Renal cortical epithelial cell (primary cell): ENCODE data around the gene LIF. TPM values are rescaled to one million over a fixed set of nuclear protein-coding genes. Genes with fewer than 3 reads are reported as not detected.
A peak's percentile ranks its signal among the peaks of the same experiment; 100 is the strongest.
"Not testable (repeated sequence)": the region's sequence is repeated elsewhere in the genome, so short reads cannot be mapped to it uniquely, and the experiment has no call there.

ENCODE experiments used
- DNase-seq: peaks from one replicate; pipeline ENCODE4 v3.0.0-alpha.2; 2011; ENCODE audit warnings: low read depth
- total RNA-seq: library from RNA; depleted of rRNA; stranded (reverse); fragments of >200 nt; gene quantifications from 2 replicates; pipeline ENCODE4 v1.2.3, GENCODE V29; 2014

Gene LIF
- total RNA-seq, 1 donor from 2014 or later = 58.1 TPM

DNA sequence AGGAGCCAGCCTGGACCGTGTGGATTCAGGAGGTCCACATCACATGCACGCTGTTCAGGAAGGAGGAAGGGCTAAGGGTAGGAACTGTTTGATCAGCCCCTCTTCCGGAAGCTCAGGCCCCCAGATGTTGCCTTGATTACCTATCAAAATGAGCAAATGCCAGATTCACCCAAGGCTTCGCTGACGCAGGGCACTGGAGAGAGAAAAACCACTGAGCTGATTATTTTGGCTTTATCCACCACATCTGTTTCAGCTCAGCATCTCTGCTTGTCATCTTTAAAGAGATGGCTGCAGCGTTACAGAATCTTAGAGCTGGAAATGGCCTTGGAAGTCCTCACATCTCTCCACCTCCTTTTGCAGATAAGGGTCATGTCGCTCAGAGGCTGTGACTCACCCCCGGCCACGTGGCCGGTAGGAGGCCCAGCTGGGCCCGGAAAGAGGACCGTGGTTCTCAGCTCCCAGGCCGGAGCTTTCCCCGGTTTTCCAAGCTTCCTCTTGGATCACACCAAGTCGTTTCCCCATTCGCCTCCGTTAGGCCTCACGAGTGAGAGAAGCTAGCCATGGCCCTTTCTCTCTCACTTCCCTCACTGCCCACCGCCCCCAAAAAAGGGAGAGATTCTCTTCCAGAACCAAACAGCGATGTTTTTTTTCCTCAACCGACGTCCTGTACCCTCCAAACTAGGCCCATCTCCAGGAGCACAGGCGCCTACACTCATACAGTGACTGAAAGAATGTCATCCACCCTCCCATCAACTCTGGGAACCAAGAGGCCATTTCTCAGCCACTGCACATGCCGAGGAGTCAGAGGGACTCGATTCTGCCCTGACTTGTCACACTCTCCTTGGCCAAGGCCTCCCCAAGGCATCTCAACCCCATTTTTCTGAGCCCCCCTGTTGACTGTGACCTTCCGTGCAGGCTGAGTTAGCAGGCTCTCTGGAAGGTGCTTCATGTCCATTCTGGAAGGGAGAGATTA, 37.6 kb downstream of the LIF start:
- no peak for DNase-seq

DNA sequence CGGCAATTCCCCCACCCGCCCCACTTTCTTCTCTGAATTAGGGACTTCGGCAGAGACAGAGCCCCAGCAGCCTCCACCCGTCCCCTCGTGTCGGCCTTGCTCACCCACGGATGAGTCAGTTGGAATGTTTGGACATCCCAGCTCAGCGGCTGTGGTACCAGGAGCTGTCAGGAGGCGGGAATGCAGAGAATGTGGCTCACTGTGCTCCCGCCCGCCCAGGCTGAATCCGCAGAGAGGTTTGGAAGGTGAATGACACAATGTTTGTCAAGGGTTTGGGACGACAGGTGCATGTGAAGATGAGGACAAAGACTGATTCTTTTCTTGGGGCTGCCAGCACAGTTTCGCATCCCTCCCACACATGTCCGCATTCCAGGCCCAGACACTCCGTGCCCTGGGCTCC, 39.6 kb downstream of the LIF start:
- peak; percentile 95 for DNase-seq

DNA sequence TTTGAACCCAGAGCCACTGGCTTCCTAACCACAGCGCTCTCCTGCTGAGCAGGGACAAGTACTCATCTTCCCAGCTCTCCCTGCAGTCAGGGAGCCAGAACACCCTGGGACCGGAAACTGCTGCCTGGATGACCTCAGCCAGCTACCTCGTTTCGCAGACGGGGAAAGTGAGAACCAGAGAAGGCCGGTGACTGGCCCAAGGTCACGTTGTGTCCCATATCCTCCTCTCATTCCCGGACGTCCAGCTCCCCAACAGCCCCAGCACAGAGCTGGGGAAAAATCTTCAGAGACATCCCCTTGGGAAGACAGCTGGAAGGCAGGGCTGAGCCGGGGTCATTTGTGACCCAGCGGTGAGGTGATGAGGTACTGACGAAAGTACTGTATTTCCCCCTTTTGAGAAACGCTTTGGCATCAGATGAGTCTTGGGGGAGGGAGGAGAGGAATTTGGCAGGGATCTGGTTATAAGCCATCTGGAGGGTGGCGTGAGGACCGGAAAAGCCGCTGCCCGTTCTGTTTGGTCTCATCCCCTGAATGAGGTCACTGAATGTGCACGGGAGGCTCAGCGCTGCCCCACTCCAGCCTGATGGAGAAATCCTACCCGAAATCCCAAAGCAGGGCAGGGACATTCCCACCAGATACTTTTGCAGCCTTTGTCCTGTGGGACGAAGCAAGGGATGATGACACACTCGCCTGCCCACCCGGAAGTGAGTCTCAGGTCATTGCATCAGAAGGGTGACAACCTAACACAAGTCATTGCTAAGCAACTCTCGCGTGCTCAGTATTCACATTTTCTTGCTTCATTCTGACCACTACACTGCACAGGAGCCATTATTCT, 41.1 kb downstream of the LIF start:
- peak; percentile 93 for DNase-seq

DNA sequence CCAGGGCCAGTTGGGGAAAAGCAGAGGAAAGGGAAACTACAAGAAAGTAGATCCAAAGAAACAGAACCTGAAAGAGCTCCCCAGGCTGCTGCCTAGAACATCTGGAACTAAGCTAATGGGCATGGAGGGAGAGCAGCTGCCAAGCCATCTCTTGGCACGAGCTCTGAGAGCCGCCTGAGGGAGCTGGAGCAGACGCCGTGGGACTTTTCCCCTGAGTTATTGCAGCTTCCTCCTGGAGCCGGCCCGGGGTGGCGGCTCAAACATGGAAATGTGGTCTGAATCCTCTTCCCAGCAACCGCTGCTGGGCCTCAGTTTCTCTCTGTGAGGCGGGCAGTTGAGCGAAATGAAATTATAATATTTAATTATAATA, 41.8 kb downstream of the LIF start:
- no peak for DNase-seq

DNA sequence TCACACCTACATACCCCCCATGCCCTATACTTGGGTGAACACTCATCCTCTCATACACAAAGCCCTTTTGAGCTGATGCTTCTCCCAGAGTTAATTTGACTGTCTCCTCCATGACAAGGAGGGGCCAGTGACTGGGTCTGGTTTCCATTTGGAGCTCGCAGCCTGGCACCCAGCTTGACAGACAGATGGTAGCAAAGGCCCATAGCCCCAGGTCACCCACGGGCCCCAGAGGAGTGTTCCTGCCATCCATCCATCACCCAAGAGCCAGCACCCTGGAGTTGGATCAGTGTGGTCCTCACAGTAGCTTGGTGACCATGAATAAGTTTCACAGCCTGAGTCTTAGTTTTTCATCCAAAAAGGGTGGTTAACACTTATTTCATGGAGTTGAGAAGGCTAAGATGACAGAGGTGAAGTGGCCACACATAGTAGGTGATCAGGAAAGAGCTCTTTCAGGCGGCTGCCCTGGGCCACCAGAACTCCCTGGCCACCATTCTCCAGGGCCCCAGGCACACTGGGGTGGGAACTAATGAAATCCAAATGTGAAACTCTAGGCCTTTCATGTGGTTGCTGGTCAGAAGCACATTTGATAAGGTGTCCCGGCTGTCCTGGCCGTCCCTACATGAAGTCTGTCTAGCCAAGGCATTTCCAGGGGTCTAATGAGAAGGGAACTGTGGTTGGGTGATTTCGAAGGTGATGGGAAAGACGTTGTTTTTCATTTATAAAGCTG, 42.4 kb downstream of the LIF start:
- no peak for DNase-seq

DNA sequence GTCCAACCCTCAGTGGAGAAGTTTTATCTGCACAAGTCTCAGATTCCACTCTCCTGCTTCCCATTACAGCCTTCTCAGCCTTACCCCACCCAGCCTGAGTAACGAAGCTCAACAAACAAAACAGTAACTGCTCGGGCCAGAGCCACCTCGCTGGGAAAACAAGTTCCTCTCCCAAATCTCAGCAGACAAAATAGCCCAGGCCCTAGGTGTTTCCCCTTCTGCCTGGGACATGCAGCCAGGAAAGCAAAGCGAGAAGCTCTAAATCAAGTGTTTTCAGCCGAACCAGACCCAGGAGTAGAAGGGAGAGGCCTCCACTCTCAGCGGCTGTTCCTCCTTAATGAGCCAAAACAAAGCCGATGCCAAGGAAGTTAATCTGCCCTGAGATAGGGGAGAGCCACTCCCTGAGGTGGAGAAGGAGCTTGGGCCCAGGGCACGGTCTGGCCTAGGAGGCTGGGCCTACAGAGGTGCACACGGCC, 44.0 kb downstream of the LIF start:
- no peak for DNase-seq

DNA sequence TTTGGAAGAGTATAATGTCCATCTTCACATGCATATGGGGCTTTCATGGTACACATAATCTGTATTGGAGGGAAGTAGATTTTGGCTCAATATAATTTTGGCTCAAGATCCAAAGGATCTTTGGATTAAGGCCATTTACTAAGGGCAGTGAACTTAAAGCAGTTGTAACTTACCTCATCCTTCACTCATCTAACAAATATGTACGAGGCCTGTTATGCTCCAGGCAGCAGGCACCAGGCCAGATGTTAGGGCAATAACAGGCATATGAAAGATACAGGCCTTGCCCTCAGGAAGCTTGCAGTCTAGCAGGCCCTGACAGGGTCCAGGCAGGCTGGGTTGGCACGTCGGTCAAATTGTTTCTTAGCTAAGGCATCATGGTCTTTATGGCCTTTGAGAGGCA, 44.6 kb downstream of the LIF start:
- DNase-seq = no peak

DNA sequence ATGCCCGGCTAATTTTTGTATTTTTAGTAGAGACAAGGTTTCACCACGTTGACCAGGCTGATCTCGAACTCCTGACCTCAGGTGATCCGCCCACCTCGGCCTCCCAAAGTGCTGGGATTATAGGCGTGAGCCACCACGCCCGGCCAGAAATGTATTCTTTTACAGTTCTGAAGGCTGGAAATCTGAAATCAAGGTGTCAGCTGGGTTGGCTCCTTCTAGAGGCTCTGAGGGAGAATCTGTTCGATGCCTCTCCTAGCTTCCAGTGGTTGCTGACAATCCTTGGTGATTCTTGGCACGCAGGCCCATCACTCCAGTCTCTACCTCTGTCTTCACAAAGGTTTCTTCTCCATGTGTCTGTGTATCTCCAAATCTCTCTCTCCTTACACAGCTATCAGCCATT, 45.7 kb downstream of the LIF start:
- not testable (repeated sequence) for DNase-seq

DNA sequence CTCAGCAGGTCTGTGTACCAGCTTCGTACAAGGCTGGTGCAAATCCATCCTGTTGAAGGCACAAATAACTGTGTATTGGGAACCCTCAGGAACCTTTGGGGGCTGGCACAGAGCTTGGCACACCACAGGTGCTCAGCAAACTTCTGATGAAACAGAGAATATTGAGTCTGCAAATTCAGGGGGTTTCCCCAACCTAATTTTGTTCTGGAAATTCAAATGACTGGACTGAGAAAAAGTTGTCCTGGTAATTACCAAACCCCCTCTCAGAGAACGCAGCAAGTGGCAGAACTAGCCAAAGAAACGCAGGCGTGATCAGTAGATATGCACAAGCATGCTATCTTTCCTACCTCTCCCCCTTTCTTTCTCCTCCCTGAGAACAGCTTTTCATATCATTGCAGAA, 47.6 kb downstream of the LIF start:
- no peak for DNase-seq

DNA sequence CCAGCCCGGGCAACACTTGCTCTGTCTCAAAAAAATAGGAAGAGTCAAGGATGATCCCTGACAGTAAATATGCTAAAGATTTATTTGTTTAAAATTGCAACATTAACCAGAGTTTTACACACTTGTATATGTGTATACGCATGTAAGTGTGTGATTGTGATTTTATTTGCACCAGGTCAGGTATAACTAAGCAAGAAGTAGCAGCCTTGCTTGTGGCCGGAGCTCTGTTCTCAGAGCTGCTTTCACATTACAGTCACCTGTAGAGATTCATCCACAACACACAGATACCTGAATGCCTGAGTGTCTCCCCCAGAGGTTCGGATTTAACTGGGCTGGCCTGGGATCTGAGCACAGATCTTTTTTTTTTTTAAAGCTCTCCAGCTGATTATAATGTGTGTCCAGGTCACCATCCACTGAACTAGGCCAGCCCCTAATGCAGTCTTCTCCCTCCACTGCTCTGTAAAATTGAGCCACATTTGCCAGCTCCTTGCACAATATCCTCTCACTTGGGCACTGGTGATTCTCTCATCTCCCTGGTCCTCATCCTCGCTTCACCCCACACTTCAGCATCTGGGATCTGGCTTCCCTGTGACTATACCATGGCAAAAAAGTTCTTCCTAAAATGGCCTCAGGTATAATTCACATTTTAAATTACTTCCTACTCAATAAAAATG, 48.3 kb downstream of the LIF start:
- no peak for DNase-seq

DNA sequence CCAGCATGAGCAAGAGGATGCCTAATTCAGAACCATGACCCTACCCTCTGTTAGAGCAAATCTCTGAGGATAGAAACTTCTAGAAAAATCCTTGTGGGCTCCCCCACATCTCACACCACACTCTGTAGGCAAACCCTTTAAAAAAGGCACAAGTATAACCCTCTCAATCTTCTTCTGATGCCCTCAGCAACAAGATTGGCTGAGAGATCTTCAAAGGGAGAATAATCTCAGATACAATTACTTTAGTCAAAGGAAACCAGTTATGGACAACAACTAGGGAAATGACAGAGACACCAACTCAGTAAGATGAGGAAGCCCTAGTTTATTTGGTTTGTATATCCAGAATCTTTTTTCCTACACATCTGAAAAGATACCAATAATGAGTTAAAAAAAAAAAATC, 49.2 kb downstream of the LIF start:
- DNase-seq = no peak

DNA sequence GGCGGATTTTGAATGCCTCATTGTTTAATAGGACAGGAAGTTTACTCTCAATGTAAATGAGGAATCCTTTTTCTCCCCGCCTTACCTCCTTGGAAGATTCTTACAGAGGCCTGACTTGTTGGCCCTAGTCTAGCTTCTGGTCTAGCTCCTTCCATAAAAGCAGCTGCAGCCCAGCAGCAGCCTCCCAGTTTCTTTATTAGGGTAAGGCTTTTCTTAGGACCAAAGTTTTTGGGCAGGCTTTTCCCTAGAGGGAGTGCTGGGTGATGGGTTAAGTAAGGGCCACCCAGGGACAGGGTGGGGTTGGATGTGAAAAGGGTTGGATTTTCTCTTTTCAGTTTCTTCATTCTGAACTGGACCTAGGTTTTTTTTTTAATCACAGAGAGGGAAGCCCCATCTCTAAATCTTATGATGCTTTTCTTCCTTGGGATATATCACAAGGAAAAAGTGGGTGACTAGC, 49.7 kb downstream of the LIF start:
- DNase-seq = no peak

DNA sequence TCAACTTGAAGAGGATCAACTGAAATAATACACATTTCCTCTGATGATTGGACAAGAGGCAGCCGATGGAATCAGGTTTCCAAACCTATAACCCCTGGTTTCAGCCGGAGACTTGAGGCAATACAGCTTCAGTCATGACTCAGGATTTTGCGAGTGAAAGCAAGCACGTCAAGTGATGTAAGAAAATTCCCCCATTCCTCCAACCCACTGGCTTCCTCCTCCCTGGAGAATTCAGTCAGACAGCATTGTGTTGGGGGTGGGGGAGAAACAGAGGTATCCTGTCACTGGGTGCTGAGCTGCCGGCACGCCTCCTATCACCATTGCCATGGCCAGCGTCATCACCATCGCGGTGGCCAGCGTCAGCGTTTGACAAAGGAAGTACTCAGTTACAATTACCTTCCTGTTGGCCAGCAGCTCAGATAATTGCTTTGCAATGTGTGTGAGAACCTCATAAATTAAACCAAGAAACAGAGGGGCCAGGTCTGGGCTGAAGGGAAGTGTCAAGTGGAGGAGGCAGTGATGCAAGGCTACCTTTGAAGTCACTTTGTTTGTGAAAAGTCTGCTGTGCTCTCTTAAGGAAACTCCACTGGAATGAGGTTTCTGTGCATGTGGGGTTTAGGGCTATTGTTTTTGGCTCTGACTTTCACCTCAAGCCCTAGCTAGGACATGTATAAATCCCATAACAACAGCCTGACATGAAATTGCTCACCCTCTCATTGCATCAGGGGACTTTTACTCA, 50.2 kb downstream of the LIF start:
- peak; percentile 100 for DNase-seq

DNA sequence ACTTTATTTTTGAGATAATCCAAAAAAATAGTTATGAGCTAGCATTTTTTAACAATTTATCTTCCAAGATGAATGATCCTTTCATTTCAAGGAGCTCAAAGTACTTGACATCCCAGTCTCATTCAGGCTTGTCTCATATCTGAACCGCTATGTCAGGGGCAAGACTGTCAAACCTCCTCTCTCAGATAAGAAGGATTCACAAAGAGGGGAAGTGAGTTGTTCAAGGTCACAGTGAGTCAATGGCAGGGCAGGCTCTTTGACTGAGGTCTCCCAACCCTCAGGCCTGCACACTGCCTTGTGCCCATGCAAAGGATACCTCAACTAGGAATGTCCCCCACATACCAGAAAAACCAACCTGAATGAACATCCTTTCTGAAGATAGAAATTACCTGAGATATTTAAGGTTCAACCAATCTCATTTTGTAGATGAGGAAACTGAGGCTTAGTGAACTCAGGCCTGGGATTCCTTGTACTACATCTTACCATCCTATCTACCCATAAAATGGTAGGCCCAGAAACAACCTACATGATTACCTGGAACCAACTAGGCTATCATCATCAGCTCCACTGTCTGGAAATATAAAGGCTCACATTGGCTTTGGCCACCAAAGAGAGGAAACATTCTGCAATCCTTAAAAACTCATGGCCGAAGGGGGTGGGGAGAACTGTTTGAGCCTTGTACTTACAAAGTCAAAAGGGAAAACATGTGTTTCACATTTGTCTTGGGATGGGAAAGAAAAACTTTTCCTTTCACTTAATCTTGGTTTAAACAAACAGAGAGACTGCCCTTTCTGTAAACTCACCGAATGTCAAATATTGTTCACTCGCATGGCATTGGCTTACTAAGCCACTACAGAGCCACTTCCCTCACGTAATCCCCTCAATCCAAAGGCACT, 51.1 kb downstream of the LIF start:
- no peak for DNase-seq

DNA sequence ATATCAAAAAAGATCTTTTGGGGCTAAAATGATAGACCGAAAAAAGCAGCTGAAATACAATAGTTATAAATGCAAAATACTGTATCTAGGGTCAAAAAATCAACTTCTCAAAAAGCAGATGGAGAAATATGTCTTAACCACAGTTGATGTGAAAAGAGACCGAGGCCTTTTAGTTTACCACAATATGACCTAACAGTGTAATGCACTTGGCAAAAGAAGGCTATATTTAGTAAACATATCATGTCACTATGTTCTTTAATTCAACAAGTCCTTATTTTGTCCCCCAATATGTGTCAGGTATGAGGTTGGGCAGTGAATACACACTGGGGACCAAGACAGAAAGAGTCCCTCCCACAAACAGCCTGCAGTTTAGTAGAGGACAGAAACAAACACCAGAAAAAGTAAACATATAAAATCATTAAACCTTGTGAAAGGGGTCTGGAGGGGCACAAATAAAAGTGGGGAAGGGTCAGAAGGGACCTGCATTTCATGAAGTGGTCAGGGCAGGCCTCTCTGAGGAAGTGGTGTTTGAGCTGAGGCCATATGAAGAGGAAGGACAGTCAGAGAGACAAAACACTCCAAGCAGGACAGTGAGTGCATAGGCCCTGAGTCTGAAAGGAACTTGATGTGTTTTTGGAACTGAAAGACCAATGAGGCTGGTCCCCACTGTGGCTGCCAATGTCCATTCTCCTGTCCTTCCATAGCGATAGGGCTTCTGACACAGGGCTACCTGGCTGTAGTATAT, 53.4 kb downstream of the LIF start:
- DNase-seq = no peak

DNA sequence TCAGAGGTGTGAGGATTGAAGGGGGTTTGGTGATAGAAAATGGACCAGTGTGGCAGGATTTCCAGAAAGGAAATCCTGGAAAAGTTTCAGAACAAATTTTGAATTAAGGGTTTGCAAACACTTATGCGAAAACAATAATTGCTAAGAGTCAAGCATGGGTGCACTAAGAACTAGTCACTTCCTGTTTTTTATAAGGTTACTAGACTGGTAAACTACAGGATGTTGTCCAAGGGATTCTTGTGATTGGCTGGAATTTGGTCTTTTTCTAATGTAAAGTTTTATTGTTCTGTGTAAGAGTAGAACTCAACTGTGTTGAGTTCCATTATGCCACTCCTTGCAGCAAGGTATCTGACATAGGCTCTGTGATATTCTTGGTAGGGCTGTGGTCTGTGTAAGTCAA, 54.1 kb downstream of the LIF start:
- DNase-seq = peak; percentile 85

DNA sequence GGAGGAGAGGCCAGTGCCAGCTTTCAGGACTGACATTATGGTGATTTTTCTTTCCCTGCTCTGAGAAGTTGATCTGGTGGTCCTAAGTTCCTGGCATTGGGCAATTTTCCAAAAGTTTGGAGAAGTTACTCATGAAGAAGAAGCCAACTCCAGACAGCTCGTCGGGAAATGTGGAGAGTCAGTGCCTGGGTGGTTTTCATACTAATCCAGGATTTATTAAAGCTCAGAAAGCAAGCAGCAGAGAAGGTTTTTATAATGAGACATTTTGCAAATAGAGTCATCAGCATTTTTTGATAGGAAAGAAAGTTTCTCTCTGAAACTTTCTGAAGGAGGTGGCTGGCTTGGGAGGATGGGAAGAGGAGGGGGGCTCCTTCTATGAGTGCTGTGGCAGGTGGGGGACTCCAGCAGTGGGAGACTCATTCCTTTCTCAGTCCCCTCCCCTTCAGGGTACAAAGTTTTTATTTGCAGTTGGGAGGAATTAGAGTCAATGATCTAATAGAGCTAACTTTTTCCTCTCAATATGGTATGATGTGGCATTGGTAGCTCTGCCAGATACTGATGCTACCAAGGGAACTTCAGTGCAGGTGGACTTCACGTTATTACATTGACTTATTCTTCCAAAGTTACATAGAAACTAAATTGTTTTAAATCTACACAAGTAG, 55.4 kb downstream of the LIF start:
- DNase-seq = no peak

DNA sequence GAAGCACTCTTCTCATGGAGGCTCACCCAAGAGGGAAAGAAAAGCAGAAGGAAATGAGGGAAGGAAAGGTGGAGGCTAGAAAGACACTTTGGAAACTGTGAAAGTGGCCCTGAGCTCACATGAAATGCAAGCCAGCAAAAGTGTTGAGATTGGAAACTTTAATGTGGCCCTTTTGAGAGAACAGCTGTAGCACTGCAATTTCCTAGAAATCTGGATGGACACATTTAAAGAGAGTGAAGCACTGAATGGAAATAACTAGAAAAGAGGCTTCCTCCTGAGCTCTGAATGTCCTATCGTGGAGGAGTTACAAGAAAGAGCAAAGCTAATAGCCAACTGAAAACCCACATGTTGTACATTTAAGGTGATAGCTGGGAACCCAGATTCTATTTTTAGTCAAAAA, 56.0 kb downstream of the LIF start:
- DNase-seq = no peak
